ENCODE measurements around the gene CNGA1. TPM values are rescaled to one million over a fixed set of nuclear protein-coding genes. Genes with fewer than 3 reads are reported as not detected.

CNGA1 gene
- polyA plus RNA-seq, 3 donors from 2014 or later = not detected

DNA sequence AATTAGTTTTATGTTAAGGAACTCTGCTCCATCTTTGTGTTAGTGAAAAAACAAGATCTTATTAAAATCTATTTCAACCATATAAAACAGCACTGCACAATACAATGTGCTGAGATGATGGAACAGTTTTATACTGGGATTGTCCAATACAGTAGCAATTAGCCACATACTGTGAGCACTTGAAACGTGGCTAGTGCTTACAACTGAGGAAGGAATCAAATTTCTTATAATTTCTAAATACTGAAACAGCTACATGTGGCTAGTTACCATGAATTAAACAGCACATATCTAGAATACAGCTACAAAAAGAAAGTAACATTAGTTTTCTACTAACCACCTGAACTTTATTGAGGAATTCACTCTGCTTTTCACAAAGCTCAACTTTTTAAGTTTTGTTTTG lies 116.8 kb downstream of the CNGA1 start:
- Mint-ChIP-seq H3K4me1 (no peaks in the 10 kb centered on the region), H3K27ac (no peak overlapping the region), H3K27me3 (ENCODE audit: low read depth in 3 of 3) (no peaks in the 10 kb centered on the region), H3K36me3 (peaks cover 20 to 60% (median 37%) of the 10 kb centered on the region in 3 donors), H3K9me3 (no peaks in the 10 kb centered on the region), H3K4me3 (no peak overlapping the region)
- DNase-seq = no peak

DNA sequence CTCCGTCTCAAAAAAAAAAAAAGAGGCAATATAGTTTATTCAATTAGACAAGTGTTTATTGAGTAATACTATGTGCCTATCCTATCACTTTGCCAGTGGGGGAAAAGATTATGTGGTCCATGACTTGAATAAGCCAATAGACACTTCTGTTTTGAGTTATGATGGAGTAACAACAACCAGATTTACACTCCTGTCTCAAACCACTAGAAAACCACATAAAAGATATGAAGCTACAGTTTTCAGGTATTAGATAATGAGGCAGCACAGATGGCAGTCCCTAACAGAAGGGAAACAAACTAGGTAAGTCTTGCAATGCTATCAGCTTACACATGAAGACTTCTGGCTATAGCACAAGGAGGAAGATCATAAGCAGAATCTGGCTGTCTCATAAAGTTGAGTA lies 124.6 kb downstream of the CNGA1 start:
- no peak for DNase-seq
- Mint-ChIP-seq H3K4me3 (no peak overlapping the region), H3K4me1 (no peaks in the 10 kb centered on the region), H3K36me3 (peaks cover 48 to 62% (median 48%) of the 10 kb centered on the region in 3 donors), H3K27ac (no peak overlapping the region), H3K9me3 (no peaks in the 10 kb centered on the region), H3K27me3 (ENCODE audit: low read depth in 3 of 3) (no peaks in the 10 kb centered on the region)

Other genes with a start within 250 kb of the CNGA1 start
- gene CORIN, start 178.6 kb downstream of the CNGA1 start, polyA plus RNA-seq = not detected
- 1 to 10 TPM; 1.7 to 6.4 (median 5.4) TPM for gene NFXL1, start 102.1 kb downstream of the CNGA1 start, polyA plus RNA-seq
- not detected for gene NIPAL1, start 91 bp upstream of the CNGA1 start, polyA plus RNA-seq
- 100 to 1,000 TPM; 176 to 314 (median 243) TPM for gene TXK, start 117.6 kb upstream of the CNGA1 start, polyA plus RNA-seq

Measured in immature natural killer cell (primary cell).